ENCODE results near the gene TRIM66. TPM values are rescaled to one million over a fixed set of nuclear protein-coding genes. Genes with fewer than 3 reads are reported as not detected.

Gene TRIM66
- total RNA-seq, 5 donors from 2014 or later (not counting 1 experiment from before 2014, with no cell fraction given), result 17.9 to 23.5 (median 23.4) TPM

- Histone ChIP-seq H3K36me3 (ENCODE audit: control insufficient read depth in 2 of 2, extremely low read depth in 1 of 2, insufficient read depth in 1 of 2, low read length in 1 of 2) (peaks cover 4 to 27% of the 10 kb centered on the region in 2 donors), H3K27ac (ENCODE audit: low read length) (peak overlapping the region; percentile 84), H3K27me3 (replicated peaks in 1 of 2; ENCODE audit: control insufficient read depth in 2 of 2, extremely low read depth in 1 of 2, insufficient read depth in 2 of 2, low read length in 1 of 2) (no peaks in the 10 kb centered on the region), H3K9me3 (no peaks in the 10 kb centered on the region), H3K4me1 (ENCODE audit: control insufficient read depth in 1 of 2, extremely low read depth in 1 of 2, insufficient read depth in 2 of 2, low read length in 2 of 2) (peaks cover 23 to 30% of the 10 kb centered on the region in 2 experiments), H3K4me3 (ENCODE audit: control insufficient read depth in 1 of 2, extremely low read depth in 1 of 2, low read length in 1 of 2) (peak overlapping the region; percentile 88 to 96)
- WGBS (ENCODE audit: insufficient coverage), result 0% methylated on average over 50 of the region's 56 CpGs
- peaks cover 20% of the 10 kb centered on the region for H3K36me3 Mint-ChIP-seq
- no peaks in the 10 kb centered on the region for H3K9me3 Mint-ChIP-seq
- H3K4me1 Mint-ChIP-seq, result peaks cover 43 to 50% (median 48%) of the 10 kb centered on the region in 3 donors
- CTCF ChIA-PET, result interaction anchor here (0.5 to 0.7 kb wide), 4 partner anchors 9 to 1184 kb away, joined by 3 read pairs; partner anchors contain the start of gene LMO1 (in 1 of the 2)
- no peaks in the 10 kb centered on the region for H3K27me3 Mint-ChIP-seq
- POLR2A ChIA-PET, result interaction anchor here in 1 of 2 donors (0.5 to 1.2 kb wide), 2 partner anchors 702 to 1994 kb away, joined by 3 to 9 read pairs; partner anchors contain the start of gene EIF3F
- H3K27ac Mint-ChIP-seq, result peak overlapping the region; percentile 97 to 98
- DNase-seq, result peak; percentile 36 to 83 (median 62)
- ATAC-seq (replicated peaks in 1 of 4), result peak; percentile 85 to 94 (median 88)
- peak overlapping the region; percentile 94 to 96 (median 96) for H3K4me3 Mint-ChIP-seq
Observed at GRCh38 chr11:8688414-8689362, 6.2 kb upstream of the TRIM66 start.

- no peak overlapping the region for H3K27ac ChIP-seq (ENCODE audit: low read length)
- H3K4me3 Mint-ChIP-seq, result no peak overlapping the region
- H3K4me3 ChIP-seq (ENCODE audit: control insufficient read depth in 1 of 2, extremely low read depth in 1 of 2, low read length in 1 of 2), result no peak overlapping the region
- ChIA-PET POLR2A (interaction anchor here in 1 of 2 donors (0.6 kb wide), 1 partner anchor 790 kb away, joined by 4 read pairs; no protein-coding TSS in a partner anchor), CTCF (no interaction called here)
- WGBS (ENCODE audit: insufficient coverage), result 100% methylated on average over 1 of the region's 7 CpGs
- H3K27ac Mint-ChIP-seq, result peak overlapping the region in 1 of 2 donors; percentile 22
- H3K9me3 Mint-ChIP-seq, result no peaks in the 10 kb centered on the region
- H3K36me3 Mint-ChIP-seq, result peaks cover 26% of the 10 kb centered on the region
- H3K4me1 Mint-ChIP-seq, result peaks cover 60 to 66% (median 64%) of the 10 kb centered on the region in 3 donors
- no peaks in the 10 kb centered on the region for H3K27me3 Mint-ChIP-seq
- H3K27me3 ChIP-seq (replicated peaks in 1 of 2; ENCODE audit: control insufficient read depth in 2 of 2, extremely low read depth in 1 of 2, insufficient read depth in 2 of 2, low read length in 1 of 2), result no peaks in the 10 kb centered on the region
- no peak for ATAC-seq (replicated peaks in 1 of 4)
- no peak for DNase-seq
- H3K9me3 ChIP-seq, result no peaks in the 10 kb centered on the region
- H3K4me1 ChIP-seq (ENCODE audit: control insufficient read depth in 1 of 2, extremely low read depth in 1 of 2, insufficient read depth in 2 of 2, low read length in 2 of 2), result peaks cover 31 to 45% of the 10 kb centered on the region in 2 experiments
- peaks cover 4 to 27% of the 10 kb centered on the region in 2 donors for H3K36me3 ChIP-seq (ENCODE audit: control insufficient read depth in 2 of 2, extremely low read depth in 1 of 2, insufficient read depth in 1 of 2, low read length in 1 of 2)
Observed at GRCh38 chr11:8686325-8686724, 3.9 kb upstream of the TRIM66 start.

- no peak overlapping the region for H3K4me3 ChIP-seq (ENCODE audit: control insufficient read depth in 1 of 2, extremely low read depth in 1 of 2, low read length in 1 of 2)
- Mint-ChIP-seq H3K4me1 (peaks cover 63 to 68% (median 66%) of the 10 kb centered on the region in 3 donors), H3K9me3 (no peaks in the 10 kb centered on the region), H3K27me3 (no peaks in the 10 kb centered on the region), H3K36me3 (peaks cover 27% of the 10 kb centered on the region), H3K27ac (peak overlapping the region in 1 of 2 donors; percentile 43), H3K4me3 (peak overlapping the region in 2 of 3 donors; percentile 13 to 94)
- no peak for DNase-seq
- no peaks in the 10 kb centered on the region for H3K9me3 ChIP-seq
- no peak for ATAC-seq (replicated peaks in 1 of 4)
- CTCF ChIA-PET, result no interaction called here
- H3K27me3 ChIP-seq (replicated peaks in 1 of 2; ENCODE audit: control insufficient read depth in 2 of 2, extremely low read depth in 1 of 2, insufficient read depth in 2 of 2, low read length in 1 of 2), result no peaks in the 10 kb centered on the region
- peaks cover 4 to 27% of the 10 kb centered on the region in 2 donors for H3K36me3 ChIP-seq (ENCODE audit: control insufficient read depth in 2 of 2, extremely low read depth in 1 of 2, insufficient read depth in 1 of 2, low read length in 1 of 2)
- no CpG with 5 or more reads among the region's 2 CpGs for WGBS (ENCODE audit: insufficient coverage)
- no peak overlapping the region for H3K27ac ChIP-seq (ENCODE audit: low read length)
- POLR2A ChIA-PET, result no interaction called here
- H3K4me1 ChIP-seq (ENCODE audit: control insufficient read depth in 1 of 2, extremely low read depth in 1 of 2, insufficient read depth in 2 of 2, low read length in 2 of 2), result peaks cover 31 to 47% of the 10 kb centered on the region in 2 experiments
Observed at GRCh38 chr11:8685820-8686219, 3.4 kb upstream of the TRIM66 start.

GRCh38 chr11:8685306-8685705 is 2.8 kb upstream of the TRIM66 start:
- Histone ChIP-seq H3K36me3 (ENCODE audit: control insufficient read depth in 2 of 2, extremely low read depth in 1 of 2, insufficient read depth in 1 of 2, low read length in 1 of 2) (peaks cover 4 to 27% of the 10 kb centered on the region in 2 donors), H3K9me3 (no peaks in the 10 kb centered on the region), H3K27ac (ENCODE audit: low read length) (no peak overlapping the region), H3K27me3 (replicated peaks in 1 of 2; ENCODE audit: control insufficient read depth in 2 of 2, extremely low read depth in 1 of 2, insufficient read depth in 2 of 2, low read length in 1 of 2) (no peaks in the 10 kb centered on the region), H3K4me1 (ENCODE audit: control insufficient read depth in 1 of 2, extremely low read depth in 1 of 2, insufficient read depth in 2 of 2, low read length in 2 of 2) (peaks cover 31 to 47% of the 10 kb centered on the region in 2 experiments), H3K4me3 (ENCODE audit: control insufficient read depth in 1 of 2, extremely low read depth in 1 of 2, low read length in 1 of 2) (no peak overlapping the region)
- DNase-seq (no peak), ATAC-seq (replicated peaks in 1 of 4) (no peak)
- Mint-ChIP-seq H3K4me1 (peaks cover 68 to 73% (median 70%) of the 10 kb centered on the region in 3 donors), H3K27me3 (no peaks in the 10 kb centered on the region), H3K36me3 (peaks cover 32% of the 10 kb centered on the region), H3K4me3 (peak overlapping the region; percentile 90 to 94 (median 93)), H3K27ac (peak overlapping the region; percentile 13 to 98), H3K9me3 (peaks cover 0 to 4% (median 0%) of the 10 kb centered on the region in 3 donors)
- POLR2A ChIA-PET, result no interaction called here
- WGBS (ENCODE audit: insufficient coverage), result no CpG with 5 or more reads among the region's 7 CpGs
- CTCF ChIA-PET, result no interaction called here

GRCh38 chr11:8684600-8685290 is 2.3 kb upstream of the TRIM66 start:
- CTCF ChIA-PET, result no interaction called here
- POLR2A ChIA-PET, result no interaction called here
- Mint-ChIP-seq H3K9me3 (peaks cover 0 to 4% (median 0%) of the 10 kb centered on the region in 3 donors), H3K4me3 (peak overlapping the region; percentile 90 to 94 (median 93)), H3K27ac (peak overlapping the region; percentile 97 to 98), H3K36me3 (peaks cover 38% of the 10 kb centered on the region), H3K4me1 (peaks cover 63 to 73% (median 66%) of the 10 kb centered on the region in 3 donors), H3K27me3 (no peaks in the 10 kb centered on the region)
- peak overlapping the region; percentile 96 for H3K27ac ChIP-seq (ENCODE audit: low read length)
- no peaks in the 10 kb centered on the region for H3K9me3 ChIP-seq
- no peak for ATAC-seq (replicated peaks in 1 of 4)
- no peaks in the 10 kb centered on the region for H3K27me3 ChIP-seq (replicated peaks in 1 of 2; ENCODE audit: control insufficient read depth in 2 of 2, extremely low read depth in 1 of 2, insufficient read depth in 2 of 2, low read length in 1 of 2)
- H3K36me3 ChIP-seq (ENCODE audit: control insufficient read depth in 2 of 2, extremely low read depth in 1 of 2, insufficient read depth in 1 of 2, low read length in 1 of 2), result peaks cover 4 to 27% of the 10 kb centered on the region in 2 donors
- 57% methylated on average over 1 of the region's 6 CpGs for WGBS (ENCODE audit: insufficient coverage)
- H3K4me1 ChIP-seq (ENCODE audit: control insufficient read depth in 1 of 2, extremely low read depth in 1 of 2, insufficient read depth in 2 of 2, low read length in 2 of 2), result peaks cover 31 to 46% of the 10 kb centered on the region in 2 experiments
- DNase-seq, result no peak
- no peak overlapping the region for H3K4me3 ChIP-seq (ENCODE audit: control insufficient read depth in 1 of 2, extremely low read depth in 1 of 2, low read length in 1 of 2)
